ENCODE data around the gene PDZD2. TPM values are rescaled to one million over a fixed set of nuclear protein-coding genes. Genes with fewer than 3 reads are reported as not detected.

Gene PDZD2
- total RNA-seq, 1 experiment from 2014 or later: not detected

DNA sequence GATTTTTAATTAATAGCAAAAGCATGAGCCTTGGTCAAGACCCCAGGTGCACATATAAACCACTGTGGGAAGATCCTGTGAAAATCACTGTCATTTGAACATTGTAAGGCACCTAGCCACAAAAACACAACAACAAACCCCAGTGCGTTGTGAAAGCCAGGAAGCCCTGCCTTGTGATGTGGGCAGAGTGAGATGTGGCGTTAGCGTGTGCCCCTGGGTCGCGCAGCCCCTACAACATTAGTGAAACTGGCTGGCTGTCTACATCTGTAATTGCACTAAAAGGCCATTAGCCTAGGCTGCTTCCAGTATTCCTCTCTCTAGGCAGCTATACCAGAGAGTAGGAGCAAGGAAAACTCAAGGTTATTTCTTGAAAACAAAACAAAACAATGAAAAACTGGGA is 21.1 kb upstream of the PDZD2 start:
- Histone ChIP-seq H3K79me2 (ENCODE audit: low read depth) (no peaks in the 10 kb centered on the region), H3F3A (ENCODE audit: insufficient read depth, low read depth) (no peaks in the 10 kb centered on the region), H3K4me3 (no peak overlapping the region), H3K4me2 (no peak overlapping the region), H3K4me1 (replicated peaks; ENCODE audit: insufficient read depth) (no peaks in the 10 kb centered on the region), H3K9me2 (ENCODE audit: insufficient read depth) (no peaks in the 10 kb centered on the region), H3K27ac (no peak overlapping the region), H3K36me3 (ENCODE audit: low read depth) (no peaks in the 10 kb centered on the region), H3K27me3 (ENCODE audit: insufficient read depth, low read depth) (peaks cover 64% of the 10 kb centered on the region), H4K20me1 (ENCODE audit: insufficient read depth) (no peaks in the 10 kb centered on the region), H2AFZ (no peak overlapping the region), H3K9me3 (ENCODE audit: insufficient read depth, low read depth) (no peaks in the 10 kb centered on the region)
- intact Hi-C loops (cut with micrococcal nuclease; ENCODE audit: unreplicated experiment): no loop called here
- DNase-seq: no peak
- TF ChIP-seq EZH2 (IDR thresholded peaks at IDR 0.05; ENCODE audit: low read depth) (no peak), CTCF (conservative IDR thresholded peaks at IDR 0.05) (no peak)
- BruUV-seq (replicated peaks): no TSS peak
- ChIA-PET POLR2A (ENCODE audit: unreplicated experiment) (no interaction called here), CTCF (no interaction called here)

DNA sequence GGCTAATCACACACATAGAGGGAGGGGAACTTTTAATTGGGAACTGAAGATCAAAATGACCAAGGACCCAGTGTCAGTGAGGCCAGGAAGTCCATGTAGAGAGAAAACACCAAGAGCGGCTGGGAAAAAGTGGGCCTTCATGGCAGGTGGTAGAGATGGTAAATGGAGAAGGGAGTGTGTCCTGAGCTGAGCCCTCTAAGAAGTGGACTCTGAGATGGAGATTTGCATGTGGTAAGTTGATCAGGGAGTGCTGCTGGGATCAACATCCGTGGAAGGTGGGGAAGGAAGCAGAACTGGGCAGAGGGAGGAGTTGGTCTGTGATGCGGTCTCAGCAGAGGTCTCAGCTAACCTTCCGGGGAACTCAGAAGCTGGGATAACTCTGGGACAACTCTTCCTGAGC is 18.9 kb upstream of the PDZD2 start:
- DNase-seq: no peak
- Histone ChIP-seq H3K9me3 (ENCODE audit: insufficient read depth, low read depth) (no peaks in the 10 kb centered on the region), H3K4me3 (no peak overlapping the region), H3K79me2 (ENCODE audit: low read depth) (no peaks in the 10 kb centered on the region), H3K36me3 (ENCODE audit: low read depth) (no peaks in the 10 kb centered on the region), H3K4me2 (no peak overlapping the region), H3K4me1 (replicated peaks; ENCODE audit: insufficient read depth) (no peaks in the 10 kb centered on the region), H3K27me3 (ENCODE audit: insufficient read depth, low read depth) (peaks cover 82% of the 10 kb centered on the region), H3K27ac (no peak overlapping the region), H4K20me1 (ENCODE audit: insufficient read depth) (no peaks in the 10 kb centered on the region), H2AFZ (no peak overlapping the region), H3K9me2 (ENCODE audit: insufficient read depth) (no peaks in the 10 kb centered on the region), H3F3A (ENCODE audit: insufficient read depth, low read depth) (no peaks in the 10 kb centered on the region)
- no TSS peak for BruUV-seq (replicated peaks)
- POLR2A ChIA-PET (ENCODE audit: unreplicated experiment): no interaction called here
- intact Hi-C loops (cut with micrococcal nuclease; ENCODE audit: unreplicated experiment): no loop called here
- TF ChIP-seq CTCF (conservative IDR thresholded peaks at IDR 0.05): no peak
- no peak for TF ChIP-seq EZH2 (IDR thresholded peaks at IDR 0.05; ENCODE audit: low read depth)
- CTCF ChIA-PET: no interaction called here

- Histone ChIP-seq H4K20me1 (ENCODE audit: insufficient read depth) (no peaks in the 10 kb centered on the region), H3F3A (ENCODE audit: insufficient read depth, low read depth) (no peaks in the 10 kb centered on the region), H3K4me3 (no peak overlapping the region), H3K4me1 (replicated peaks; ENCODE audit: insufficient read depth) (no peaks in the 10 kb centered on the region), H3K27ac (no peak overlapping the region), H3K4me2 (no peak overlapping the region), H3K36me3 (ENCODE audit: low read depth) (no peaks in the 10 kb centered on the region), H3K9me3 (ENCODE audit: insufficient read depth, low read depth) (no peaks in the 10 kb centered on the region), H3K79me2 (ENCODE audit: low read depth) (no peaks in the 10 kb centered on the region), H3K9me2 (ENCODE audit: insufficient read depth) (no peaks in the 10 kb centered on the region), H2AFZ (no peak overlapping the region), H3K27me3 (ENCODE audit: insufficient read depth, low read depth) (peaks cover 96% of the 10 kb centered on the region)
- intact Hi-C loops (cut with micrococcal nuclease; ENCODE audit: unreplicated experiment): no loop called here
- no peak for DNase-seq
- no peak for TF ChIP-seq EZH2 (IDR thresholded peaks at IDR 0.05; ENCODE audit: low read depth)
- no peak for TF ChIP-seq CTCF (conservative IDR thresholded peaks at IDR 0.05)
- POLR2A ChIA-PET (ENCODE audit: unreplicated experiment): no interaction called here
- no TSS peak for BruUV-seq (replicated peaks)
- CTCF ChIA-PET: no interaction called here
Observed at GRCh38 chr5:31623249-31623648, 15.7 kb upstream of the PDZD2 start.

Measured in PC-9 (cell line).